Measurements from ENCODE around the gene CADPS2.

Gene CADPS2

DNA sequence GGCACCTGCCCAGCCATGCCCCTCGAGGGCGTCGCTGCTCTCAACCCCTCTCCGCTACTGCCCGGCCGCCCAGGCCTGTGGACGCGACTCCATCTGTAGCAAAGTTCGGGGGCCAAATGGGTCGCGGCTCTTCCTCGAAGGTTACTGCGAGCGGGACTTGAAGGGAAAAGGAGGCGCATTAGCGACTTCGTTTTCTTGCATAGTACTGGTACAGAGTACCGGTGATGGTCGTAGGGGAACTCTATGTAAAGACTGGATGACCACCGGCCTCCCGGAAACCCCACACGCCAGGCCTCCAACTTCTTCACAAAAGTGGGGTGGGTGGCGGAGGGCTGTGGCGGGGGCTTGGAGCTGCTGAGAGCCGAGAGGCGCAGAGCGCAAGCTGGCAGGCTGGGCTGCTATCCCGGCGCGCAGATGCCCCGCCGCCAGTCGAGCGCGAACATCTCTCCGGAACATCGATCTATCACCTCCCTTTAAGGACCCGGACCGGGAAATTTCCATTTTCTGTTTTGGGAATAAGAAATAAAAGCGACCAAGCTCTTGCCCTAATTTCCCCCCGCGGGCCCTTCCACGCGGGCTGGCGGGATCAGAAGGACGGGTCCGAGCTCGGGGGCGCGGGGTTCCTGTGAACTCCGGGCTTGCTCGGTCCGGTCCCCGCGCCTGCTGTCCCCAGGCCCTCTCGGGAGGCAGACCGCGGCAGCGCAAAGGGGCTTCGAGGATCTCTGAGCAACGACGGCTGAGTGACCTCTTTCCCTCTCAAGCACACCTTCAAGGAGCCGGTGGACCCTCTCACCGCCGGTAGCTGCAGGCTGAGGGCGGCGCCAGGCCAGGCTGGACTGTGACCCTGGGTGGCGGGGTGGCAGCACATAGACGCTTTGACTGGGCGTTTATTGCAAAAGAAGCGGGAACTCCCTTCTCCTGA lies 569.5 kb downstream of the CADPS2 start:
- H3K9ac ChIP-seq = no peak overlapping the region

DNA sequence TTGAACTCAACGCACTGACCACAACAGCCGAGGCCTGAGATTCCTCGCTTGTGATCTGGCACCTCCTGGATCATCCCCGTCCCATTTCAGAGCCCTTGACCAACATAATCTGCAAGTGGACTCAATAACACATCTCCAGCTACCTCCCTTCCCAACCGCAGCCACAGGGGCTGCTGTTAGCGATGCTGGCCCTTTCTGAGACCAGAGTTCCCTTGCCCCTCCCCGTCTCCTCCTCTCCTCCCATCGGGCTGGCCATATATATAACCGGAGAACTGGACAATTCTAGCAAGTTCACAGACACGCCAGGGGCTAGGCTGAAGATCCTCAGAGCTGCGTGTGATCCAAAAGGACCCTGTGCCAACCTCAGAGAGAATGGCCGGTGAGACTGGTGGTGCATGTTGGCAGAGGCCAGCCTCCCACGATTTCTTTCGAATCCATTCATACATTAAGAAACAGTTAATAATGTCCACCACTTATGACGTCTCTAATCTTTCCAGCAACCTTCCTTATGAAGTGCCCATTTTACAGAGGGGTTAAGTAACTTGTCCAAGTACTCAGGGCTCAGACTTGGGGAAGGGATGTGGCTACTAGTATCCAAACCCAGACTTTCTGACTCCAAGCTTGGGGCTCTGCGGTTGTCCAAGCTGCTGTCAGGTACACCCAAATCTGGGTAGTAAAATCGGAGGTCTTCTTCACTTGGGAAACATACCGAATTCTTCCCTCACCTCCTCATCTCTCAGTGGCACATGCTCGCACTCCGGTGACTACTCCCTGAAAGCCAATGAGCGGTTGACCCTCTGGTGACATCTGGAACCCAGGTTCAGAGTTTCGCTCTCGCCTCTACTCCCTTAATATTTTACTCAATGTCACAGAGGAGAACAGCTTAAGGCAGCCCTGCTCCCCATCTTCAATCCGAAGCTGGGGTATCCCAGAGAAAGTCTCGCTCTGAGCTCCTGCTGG lies 570.5 kb downstream of the CADPS2 start:
- H3K27me3 ChIP-seq = no peaks in the 10 kb centered on the region
- H3K9me3 ChIP-seq = peaks cover 20% of the 10 kb centered on the region
- H3K4me2 ChIP-seq = no peak overlapping the region
- no peaks in the 10 kb centered on the region for H4K20me1 ChIP-seq
- H3K27ac ChIP-seq = no peak overlapping the region
- H3K9ac ChIP-seq = no peak overlapping the region
- H3K4me3 ChIP-seq = no peak overlapping the region
- no peaks in the 10 kb centered on the region for H3K4me1 ChIP-seq
- H3K36me3 ChIP-seq = no peaks in the 10 kb centered on the region
- TF ChIP-seq Cebpa-rat (IDR thresholded peaks at IDR 0.05) = no peak

More for the DNA sequence above, 569.5 kb downstream of the CADPS2 start:
- no peaks in the 10 kb centered on the region for H3K36me3 ChIP-seq
- no peaks in the 10 kb centered on the region for H3K27me3 ChIP-seq
- H3K27ac ChIP-seq = no peak overlapping the region
- H3K4me2 ChIP-seq = no peak overlapping the region
- no peaks in the 10 kb centered on the region for H3K4me1 ChIP-seq
- peaks cover 12% of the 10 kb centered on the region for H3K9me3 ChIP-seq
- no peak for TF ChIP-seq Cebpa-rat (IDR thresholded peaks at IDR 0.05)
- H3K4me3 ChIP-seq = no peak overlapping the region
- H4K20me1 ChIP-seq = no peaks in the 10 kb centered on the region

GRCh38 chr7:122314284-122314683 lies 572.0 kb downstream of the CADPS2 start:
- H3K36me3 ChIP-seq = no peaks in the 10 kb centered on the region
- TF ChIP-seq Cebpa-rat (IDR thresholded peaks at IDR 0.05) = no peak
- H3K9ac ChIP-seq = no peak overlapping the region
- H3K4me3 ChIP-seq = no peak overlapping the region
- no peak overlapping the region for H3K4me2 ChIP-seq
- H3K4me1 ChIP-seq = no peaks in the 10 kb centered on the region
- H3K27me3 ChIP-seq = no peaks in the 10 kb centered on the region
- no peak overlapping the region for H3K27ac ChIP-seq
- H3K9me3 ChIP-seq = peaks cover 29% of the 10 kb centered on the region
- H4K20me1 ChIP-seq = no peaks in the 10 kb centered on the region

GRCh38 chr7:122312789-122313188 lies 573.5 kb downstream of the CADPS2 start:
- no peaks in the 10 kb centered on the region for H3K36me3 ChIP-seq
- H3K9me3 ChIP-seq = peaks cover 29% of the 10 kb centered on the region
- no peak overlapping the region for H3K27ac ChIP-seq
- H4K20me1 ChIP-seq = no peaks in the 10 kb centered on the region
- H3K9ac ChIP-seq = no peak overlapping the region
- H3K4me3 ChIP-seq = no peak overlapping the region
- no peak for TF ChIP-seq Cebpa-rat (IDR thresholded peaks at IDR 0.05)
- no peaks in the 10 kb centered on the region for H3K27me3 ChIP-seq
- no peak overlapping the region for H3K4me2 ChIP-seq
- no peaks in the 10 kb centered on the region for H3K4me1 ChIP-seq

GRCh38 chr7:122311734-122312450 lies 574.4 kb downstream of the CADPS2 start:
- H4K20me1 ChIP-seq = no peaks in the 10 kb centered on the region
- TF ChIP-seq Cebpa-rat (IDR thresholded peaks at IDR 0.05) = no peak
- no peak overlapping the region for H3K4me2 ChIP-seq
- H3K36me3 ChIP-seq = no peaks in the 10 kb centered on the region
- H3K27ac ChIP-seq = no peak overlapping the region
- no peak overlapping the region for H3K9ac ChIP-seq
- H3K9me3 ChIP-seq = peaks cover 30% of the 10 kb centered on the region
- no peak overlapping the region for H3K4me3 ChIP-seq
- no peaks in the 10 kb centered on the region for H3K27me3 ChIP-seq
- H3K4me1 ChIP-seq = no peaks in the 10 kb centered on the region

DNA sequence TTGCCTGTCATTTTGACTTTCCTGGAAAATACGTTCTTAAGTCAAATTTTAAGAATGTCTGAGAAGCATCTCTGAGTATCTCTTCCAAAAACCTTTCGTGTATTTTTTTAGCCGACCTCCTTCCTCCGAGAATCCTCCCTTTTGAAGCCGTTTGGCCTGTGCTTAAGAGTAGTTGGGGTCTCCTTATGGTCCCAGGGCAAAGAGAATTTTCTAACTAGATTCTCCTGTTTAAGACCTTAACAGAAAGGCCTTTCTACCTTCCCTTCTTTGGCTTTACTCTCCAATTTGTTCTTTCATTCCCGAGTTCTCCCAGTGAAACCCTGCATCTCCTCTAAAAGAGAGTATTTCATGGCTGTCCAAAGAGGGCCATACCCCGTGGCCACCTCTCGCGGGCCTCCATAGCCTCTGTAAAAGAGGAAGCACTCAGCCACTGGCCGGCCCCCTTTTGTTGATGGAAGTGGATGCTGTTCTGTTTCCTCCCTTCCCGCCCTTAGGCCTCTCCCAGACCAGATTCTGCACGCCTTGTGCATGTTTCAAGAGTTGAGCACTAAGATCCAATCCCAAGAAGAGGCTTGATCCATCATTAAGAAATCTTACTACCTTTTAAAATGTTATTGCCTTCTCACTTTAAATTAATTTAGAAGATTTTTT lies 575.1 kb downstream of the CADPS2 start:
- Histone ChIP-seq H3K9me3 (peaks cover 30% of the 10 kb centered on the region), H3K4me2 (no peak overlapping the region), H3K27me3 (no peaks in the 10 kb centered on the region), H3K4me3 (no peak overlapping the region), H3K27ac (no peak overlapping the region), H3K4me1 (no peaks in the 10 kb centered on the region), H3K9ac (no peak overlapping the region), H3K36me3 (no peaks in the 10 kb centered on the region), H4K20me1 (no peaks in the 10 kb centered on the region)
- TF ChIP-seq Cebpa-rat (IDR thresholded peaks at IDR 0.05) = no peak

DNA sequence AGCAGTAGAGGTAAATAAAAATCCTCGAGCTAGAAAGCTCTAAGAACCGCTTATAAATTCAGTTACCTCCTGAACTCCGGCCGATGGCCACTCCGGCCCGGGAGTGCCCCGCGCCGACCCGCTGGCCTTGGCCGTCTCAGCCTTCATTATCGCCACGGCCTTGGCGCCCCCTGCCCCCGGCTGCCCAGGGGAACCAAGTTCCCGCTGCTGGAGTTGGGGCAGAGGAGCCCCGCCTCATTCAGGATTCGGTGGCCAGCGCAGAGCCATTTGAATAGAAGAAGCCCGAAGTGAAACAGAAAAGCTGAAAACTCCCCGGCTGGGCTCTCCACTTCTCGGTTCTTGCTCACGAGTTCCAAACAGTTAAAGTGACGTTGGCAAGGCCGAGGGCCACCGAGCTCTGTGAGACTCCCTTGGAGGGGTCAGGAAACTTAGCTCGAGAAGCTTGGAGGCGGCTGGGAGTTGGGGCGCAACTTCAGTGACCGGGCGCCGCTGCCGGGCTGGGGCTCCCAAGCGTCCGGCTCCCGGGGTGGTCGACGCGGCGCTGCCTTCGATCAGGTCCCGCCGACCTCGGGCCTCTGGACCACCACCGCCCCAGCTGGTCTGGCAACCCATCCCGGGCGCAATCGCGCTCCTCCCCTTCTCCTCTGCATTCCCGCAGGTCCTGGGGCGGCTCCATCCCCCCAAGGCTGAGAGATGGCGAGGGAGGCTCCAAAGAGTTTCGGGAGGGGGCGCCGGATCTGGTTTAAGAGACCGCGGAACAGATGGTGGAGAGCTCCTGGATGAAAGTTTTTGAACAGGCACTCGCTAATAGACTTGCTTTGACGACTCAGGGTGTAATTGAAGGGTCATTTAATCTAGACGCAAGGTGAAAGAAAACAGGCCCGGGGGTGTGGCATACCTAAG lies 575.9 kb downstream of the CADPS2 start:
- H3K4me2 ChIP-seq = no peak overlapping the region
- H3K27me3 ChIP-seq = no peaks in the 10 kb centered on the region
- peaks cover 37% of the 10 kb centered on the region for H3K9me3 ChIP-seq
- no peaks in the 10 kb centered on the region for H3K36me3 ChIP-seq
- no peak overlapping the region for H3K4me3 ChIP-seq
- H3K4me1 ChIP-seq = no peaks in the 10 kb centered on the region
- H3K27ac ChIP-seq = no peak overlapping the region
- no peaks in the 10 kb centered on the region for H4K20me1 ChIP-seq
- no peak for TF ChIP-seq Cebpa-rat (IDR thresholded peaks at IDR 0.05)
- no peak overlapping the region for H3K9ac ChIP-seq

DNA sequence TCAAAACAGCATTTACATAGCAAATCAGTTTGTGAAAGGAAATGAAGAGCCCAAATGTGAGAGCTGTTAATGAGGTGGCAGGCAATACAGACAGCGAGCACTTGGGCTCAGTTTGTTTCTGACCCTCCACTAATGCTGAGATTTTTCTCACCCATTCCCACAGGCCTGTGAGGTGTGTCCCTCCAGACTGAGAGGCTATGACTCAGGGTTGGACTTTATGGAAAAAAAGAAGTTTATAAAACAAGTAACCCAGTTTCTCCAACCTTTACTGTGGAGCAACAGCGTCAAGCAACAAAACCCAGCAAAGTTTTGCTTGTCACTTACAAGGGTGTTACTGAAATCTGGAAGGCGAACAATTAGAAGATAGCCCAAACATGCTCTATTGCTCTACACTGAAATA lies 576.8 kb downstream of the CADPS2 start:
- peaks cover 47% of the 10 kb centered on the region for H3K9me3 ChIP-seq
- no peak for TF ChIP-seq Cebpa-rat (IDR thresholded peaks at IDR 0.05)
- H3K4me2 ChIP-seq = no peak overlapping the region
- no peaks in the 10 kb centered on the region for H3K27me3 ChIP-seq
- no peak overlapping the region for H3K4me3 ChIP-seq
- H4K20me1 ChIP-seq = no peaks in the 10 kb centered on the region
- no peaks in the 10 kb centered on the region for H3K36me3 ChIP-seq
- no peaks in the 10 kb centered on the region for H3K4me1 ChIP-seq
- H3K27ac ChIP-seq = no peak overlapping the region
- no peak overlapping the region for H3K9ac ChIP-seq
